Fibroblast of mammary gland (primary cell): ENCODE data around the gene FAM43A.

Experiments
- DNase-seq: peaks from one replicate; pipeline ENCODE4 v3.0.0-alpha.2; 2010; ENCODE audit warnings: low read depth
- H3K4me3 ChIP-seq: 2 replicates; pipeline ENCODE4 v1.5.1; 2011; ENCODE audit warnings: low read depth, mild to moderate bottlenecking, low read length, moderate library complexity; ENCODE audit not compliant: control insufficient read depth
- CTCF ChIP-seq: conservative IDR thresholded peaks from 2 replicates; pipeline ENCODE4 v1.5.1; 2011; ENCODE audit warnings: low read depth, low read length, inconsistent platforms; ENCODE audit not compliant: control insufficient read depth, insufficient read depth

FAM43A gene

DNA sequence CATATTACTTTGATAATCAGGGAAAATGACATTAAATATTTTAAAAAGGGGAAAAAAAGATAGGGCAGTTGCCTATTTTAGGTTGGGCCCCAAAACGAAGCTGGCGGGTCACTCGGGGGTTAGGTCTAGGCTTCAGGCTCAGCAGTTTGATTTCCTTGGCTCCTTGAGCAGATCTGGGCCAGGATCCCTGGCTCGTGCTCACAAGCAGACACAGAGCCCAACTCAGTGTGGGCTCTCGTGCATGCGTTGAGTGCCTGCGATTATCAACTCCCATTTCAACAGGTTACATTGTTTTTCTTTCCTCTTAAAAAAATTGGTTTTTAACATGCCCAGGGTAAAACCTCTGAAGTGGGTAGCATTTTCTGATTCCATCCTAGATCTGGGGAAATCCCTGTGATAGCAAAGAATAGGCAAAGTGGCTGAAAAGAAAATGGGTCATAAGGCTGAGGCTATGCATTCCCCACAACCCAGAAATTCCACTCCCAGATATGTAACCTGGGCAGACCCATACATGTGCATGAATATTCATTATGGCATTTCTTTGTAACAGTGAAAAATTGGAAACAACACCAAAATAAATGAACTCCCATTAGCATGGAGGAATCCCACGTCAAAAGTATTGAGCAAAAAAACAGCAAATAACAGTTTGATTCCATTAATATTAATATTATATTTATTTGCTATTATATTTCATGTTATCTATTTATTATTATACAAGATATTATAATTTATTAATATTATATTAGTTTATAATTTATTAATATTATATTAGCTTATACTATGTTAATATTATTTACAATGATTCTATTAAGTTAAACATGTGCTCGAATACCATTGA is 27.8 kb downstream of the FAM43A start:
- H3K4me3 ChIP-seq: no peak overlapping the region
- DNase-seq: no peak
- no peak for TF ChIP-seq CTCF

- no peak for DNase-seq
- H3K4me3 ChIP-seq: no peak overlapping the region
- TF ChIP-seq CTCF: no peak
Measured at GRCh38 chr3:194714137-194714455, 28.4 kb downstream of the FAM43A start.

GRCh38 chr3:194714564-194714963 is 28.9 kb downstream of the FAM43A start:
- H3K4me3 ChIP-seq: no peak overlapping the region
- no peak for TF ChIP-seq CTCF
- no peak for DNase-seq

- no peak overlapping the region for H3K4me3 ChIP-seq
- no peak for TF ChIP-seq CTCF
- no peak for DNase-seq
Measured at GRCh38 chr3:194715022-194715800, 29.5 kb downstream of the FAM43A start.

DNA sequence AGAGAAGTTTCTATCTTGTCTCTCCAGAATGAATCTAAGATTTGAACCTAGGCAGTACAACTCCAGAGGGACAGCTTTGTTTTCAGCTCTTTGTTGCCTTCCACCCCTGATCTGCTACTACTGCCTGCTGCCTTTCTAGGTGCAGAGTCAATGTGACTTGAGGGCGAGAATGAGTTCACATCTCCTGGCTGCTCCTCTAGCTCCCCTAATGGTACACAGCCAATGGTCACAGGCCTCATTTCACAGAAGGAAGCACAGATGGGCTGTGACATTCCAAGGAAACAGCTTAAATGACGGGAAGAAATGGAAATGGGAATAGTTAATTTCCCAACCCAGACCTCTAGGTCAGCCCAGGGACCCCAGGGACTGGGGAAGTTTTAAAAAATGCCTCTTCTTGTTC is 32.4 kb downstream of the FAM43A start:
- no peak for DNase-seq
- H3K4me3 ChIP-seq: no peak overlapping the region
- TF ChIP-seq CTCF: no peak

DNA sequence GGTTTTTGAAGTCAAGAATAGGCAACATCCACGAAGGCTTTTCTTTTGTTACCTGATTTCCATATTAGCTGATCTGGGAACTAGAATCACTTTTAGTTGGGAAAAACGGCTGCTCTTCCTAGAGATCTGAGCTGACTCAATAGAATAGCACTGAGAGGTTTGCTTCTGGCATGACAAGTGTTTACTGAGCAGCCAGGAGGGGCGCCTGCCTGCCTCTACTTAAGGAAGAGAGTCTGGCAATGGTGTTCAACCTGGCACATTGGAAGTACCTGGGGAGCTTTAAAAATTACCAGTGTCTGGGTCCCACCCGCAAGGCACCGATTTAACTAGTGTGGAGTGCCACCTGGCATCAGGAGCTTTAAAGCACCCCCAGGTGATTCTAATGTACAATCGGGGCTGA is 34.4 kb downstream of the FAM43A start:
- no peak for DNase-seq
- H3K4me3 ChIP-seq: no peak overlapping the region
- no peak for TF ChIP-seq CTCF
